SK-N-MC (cell line): Measurements from ENCODE around the gene NUP50.

Experiments
- EZH2 ChIP-seq: fragments of 200-600 bp; sonication (generic); IDR thresholded peaks from one replicate; pipeline ENCODE4 v1.6.1; 2017; ENCODE audit warnings: antibody characterized with exemption
- FOXP2 ChIP-seq: optimal IDR thresholded peaks from 2 replicates; pipeline ENCODE3; 2011; ENCODE audit warnings: mild to moderate bottlenecking, moderate library complexity; ENCODE audit not compliant: insufficient read depth; ENCODE audit errors: extremely low read length, control extremely low read depth
- POLR2AphosphoS5 ChIP-seq: IDR thresholded peaks from 2 replicates; pipeline ENCODE4 v1.6.1; 2012; ENCODE audit warnings: mild to moderate bottlenecking, low read depth, low read length, borderline replicate concordance

DNA sequence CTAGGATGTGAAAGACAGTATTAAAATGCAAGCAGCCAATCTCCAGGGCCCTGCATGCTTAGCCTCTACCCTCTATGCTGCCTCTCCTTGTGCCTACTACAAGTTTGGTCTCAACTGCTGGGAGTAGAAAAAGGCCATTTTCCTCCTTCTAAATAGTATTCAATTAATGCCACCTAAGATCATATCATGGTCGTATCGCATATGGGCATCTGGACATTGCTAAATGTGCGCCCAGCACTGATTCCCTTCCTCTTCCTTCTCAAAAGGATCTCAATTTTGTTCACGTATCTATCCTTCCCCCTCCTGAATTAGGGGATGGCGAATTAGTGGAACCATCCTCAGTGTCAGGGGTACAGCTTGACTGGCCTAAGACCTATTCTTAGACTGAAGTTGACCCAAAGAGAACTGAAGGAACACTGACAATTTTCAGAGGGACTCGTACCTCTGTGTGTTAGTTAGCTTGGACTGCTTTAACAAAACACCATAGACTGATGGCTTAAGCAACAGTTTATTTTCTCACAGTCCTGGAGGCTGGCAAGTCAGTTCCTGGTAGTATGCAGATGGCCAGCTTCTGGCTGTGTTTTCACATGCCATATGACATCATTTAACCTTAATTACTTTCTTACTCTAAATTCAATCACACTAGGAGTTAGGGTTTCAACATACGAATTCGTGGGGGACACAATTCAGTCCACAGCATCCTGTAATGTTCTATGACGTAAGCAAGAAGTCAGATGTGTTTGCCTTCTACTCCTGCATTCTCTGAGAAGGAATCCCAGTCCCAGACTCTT lies 8.5 kb upstream of the NUP50 start:
- TF ChIP-seq POLR2AphosphoS5: no peak
- TF ChIP-seq EZH2: no peak
- TF ChIP-seq FOXP2: no peak
